GM10847 (cell line): Measurements from ENCODE around the gene KRT13.

ENCODE experiments used
- POLR2A ChIP-seq: IDR thresholded peaks from 2 replicates; pipeline ENCODE4 v1.6.1; 2011; ENCODE audit not compliant: insufficient read length; ENCODE audit errors: extremely low read depth

Gene KRT13

GRCh38 chr17:41529491-41529915 lies 24.1 kb upstream of the KRT13 start:
- no peak for TF ChIP-seq POLR2A

- no peak for TF ChIP-seq POLR2A
Observed at GRCh38 chr17:41528959-41529353, 23.5 kb upstream of the KRT13 start.

GRCh38 chr17:41527063-41528023 lies 21.9 kb upstream of the KRT13 start:
- no peak for TF ChIP-seq POLR2A

GRCh38 chr17:41524261-41524660 lies 18.8 kb upstream of the KRT13 start:
- no peak for TF ChIP-seq POLR2A

GRCh38 chr17:41523787-41524186 lies 18.4 kb upstream of the KRT13 start:
- TF ChIP-seq POLR2A: no peak

GRCh38 chr17:41523225-41523593 lies 17.8 kb upstream of the KRT13 start:
- no peak for TF ChIP-seq POLR2A

- TF ChIP-seq POLR2A: no peak
Observed at GRCh38 chr17:41522301-41523224, 17.2 kb upstream of the KRT13 start.

GRCh38 chr17:41521574-41522261 lies 16.3 kb upstream of the KRT13 start:
- TF ChIP-seq POLR2A: no peak

- TF ChIP-seq POLR2A: no peak
Observed at GRCh38 chr17:41520821-41521521, 15.6 kb upstream of the KRT13 start.

GRCh38 chr17:41519501-41520224 lies 14.3 kb upstream of the KRT13 start:
- TF ChIP-seq POLR2A: no peak

GRCh38 chr17:41518789-41519449 lies 13.5 kb upstream of the KRT13 start, which contains the start of gene KRT15:
KRT15 (minus strand) TSS chr17:41518890; CDS start chr17:41518827, 63 bp downstream.
- no peak for TF ChIP-seq POLR2A

- no peak for TF ChIP-seq POLR2A
Observed at GRCh38 chr17:41518031-41518430, 12.6 kb upstream of the KRT13 start.

- no peak for TF ChIP-seq POLR2A
Observed at GRCh38 chr17:41516830-41517283, 11.4 kb upstream of the KRT13 start.
